ENCODE measurements around the gene LCMT1.
"Not testable (repeated sequence)": the region's sequence is repeated elsewhere in the genome, so short reads cannot be mapped to it uniquely, and the experiment has no call there.

Gene LCMT1

DNA sequence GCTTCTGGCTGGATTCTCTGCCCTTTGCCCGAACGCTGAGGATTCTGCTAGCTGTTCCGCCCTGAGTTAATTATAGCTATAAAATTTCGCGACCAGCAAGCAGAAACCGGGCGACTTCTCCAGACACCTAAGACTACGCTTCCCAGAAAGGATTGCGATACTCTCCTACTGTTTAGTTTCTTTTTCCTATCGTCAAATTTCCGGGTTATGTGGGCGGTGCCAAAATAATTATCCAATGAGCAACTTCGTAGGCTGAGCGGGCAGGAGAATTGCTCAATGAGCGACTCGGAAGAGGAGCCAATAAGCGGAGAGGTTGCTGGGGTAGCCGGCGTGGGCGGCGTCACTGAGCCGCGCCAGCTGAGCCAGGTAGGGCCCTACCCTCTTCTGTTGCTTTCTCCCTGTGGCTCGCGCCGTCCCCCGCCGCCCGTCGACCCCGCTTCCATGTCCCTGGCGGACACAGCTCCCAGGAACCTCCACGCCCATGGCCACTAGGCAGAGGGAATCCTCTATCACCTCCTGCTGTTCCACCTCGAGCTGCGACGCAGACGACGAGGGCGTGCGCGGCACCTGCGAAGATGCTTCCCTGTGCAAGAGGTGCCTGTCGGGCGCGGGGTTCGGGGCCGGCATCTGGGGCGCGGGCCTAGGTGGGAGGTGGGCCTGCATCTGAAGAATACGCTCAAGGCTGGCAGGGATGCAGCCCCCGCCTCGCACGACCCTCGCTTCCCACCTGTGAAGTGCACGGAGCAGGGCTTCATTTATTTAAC is at the start of gene LCMT1:
Gene LCMT1 (plus strand): TSS at position 340 of the 764 bp plus-strand sequence. CDS start 142 bp downstream, at position 482.
- peak; percentile 97 for DNase-seq (ENCODE audit: low spot score)

GRCh38 chr16:25063102-25063501 is 48.4 kb upstream of the LCMT1 start:
- no peak for DNase-seq (ENCODE audit: low spot score)

DNA sequence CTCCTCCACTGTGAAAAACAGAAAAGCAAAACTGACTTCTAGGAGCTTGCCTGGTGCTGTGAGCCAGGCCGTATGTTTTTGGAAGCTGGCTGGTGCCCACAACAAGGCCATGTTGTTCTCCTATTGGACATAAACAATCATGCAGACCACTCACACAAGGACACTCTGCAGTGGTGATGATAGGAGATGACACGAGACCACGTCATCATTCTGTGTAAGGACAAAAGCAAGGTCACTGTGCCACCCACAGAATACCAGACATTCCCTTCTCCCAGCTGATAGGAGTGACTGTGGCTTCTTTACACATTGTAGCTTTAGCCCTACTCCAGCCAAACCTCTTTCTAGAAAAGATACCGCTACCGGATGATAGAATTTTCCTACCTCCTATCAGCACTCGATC is 47.7 kb upstream of the LCMT1 start:
- DNase-seq (ENCODE audit: low spot score), result no peak

GRCh38 chr16:25064281-25064680 is 47.3 kb upstream of the LCMT1 start:
- not testable (repeated sequence) for DNase-seq (ENCODE audit: low spot score)

DNA sequence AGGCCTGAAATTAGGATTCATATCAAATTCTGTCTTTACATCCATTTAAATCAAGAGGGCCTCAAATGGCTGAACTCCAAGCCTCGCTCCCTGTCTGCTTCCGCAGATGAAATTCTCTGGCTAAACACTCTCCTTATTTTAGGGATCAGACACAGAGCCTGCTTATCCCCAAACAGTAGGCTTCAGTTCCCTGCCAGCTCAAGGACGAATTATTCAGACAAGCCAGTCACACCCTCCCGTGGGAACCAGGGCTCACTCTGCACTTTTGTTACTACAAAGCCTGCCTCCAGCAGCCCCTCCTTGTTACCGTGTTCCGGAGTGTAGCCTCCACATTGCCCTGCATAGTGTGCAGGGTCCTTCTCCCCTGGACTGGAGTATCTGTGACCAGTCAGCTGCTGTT is 46.6 kb upstream of the LCMT1 start:
- no peak for DNase-seq (ENCODE audit: low spot score)

GRCh38 chr16:25065899-25066298 is 45.6 kb upstream of the LCMT1 start:
- DNase-seq (ENCODE audit: low spot score), result no peak

GRCh38 chr16:25066426-25066746 is 45.2 kb upstream of the LCMT1 start:
- DNase-seq (ENCODE audit: low spot score), result no peak

GRCh38 chr16:25066747-25067631 is 44.6 kb upstream of the LCMT1 start:
- DNase-seq (ENCODE audit: low spot score), result peak; percentile 85

GRCh38 chr16:25073854-25074253 is 37.7 kb upstream of the LCMT1 start:
- no peak for DNase-seq (ENCODE audit: low spot score)

- DNase-seq (ENCODE audit: low spot score), result no peak
These were observed 33.1 kb upstream of the LCMT1 start for GRCh38 chr16:25078386-25078978.

- no peak for DNase-seq (ENCODE audit: low spot score)
These were observed 31.7 kb upstream of the LCMT1 start for GRCh38 chr16:25079637-25080378.

GRCh38 chr16:25080420-25081131 is 31.0 kb upstream of the LCMT1 start:
- DNase-seq (ENCODE audit: low spot score), result no peak

GRCh38 chr16:25081702-25082101 is 29.8 kb upstream of the LCMT1 start:
- DNase-seq (ENCODE audit: low spot score), result no peak

GRCh38 chr16:25083065-25083464 is 28.5 kb upstream of the LCMT1 start:
- no peak for DNase-seq (ENCODE audit: low spot score)

GRCh38 chr16:25083701-25084100 is 27.8 kb upstream of the LCMT1 start:
- DNase-seq (ENCODE audit: low spot score), result no peak

DNA sequence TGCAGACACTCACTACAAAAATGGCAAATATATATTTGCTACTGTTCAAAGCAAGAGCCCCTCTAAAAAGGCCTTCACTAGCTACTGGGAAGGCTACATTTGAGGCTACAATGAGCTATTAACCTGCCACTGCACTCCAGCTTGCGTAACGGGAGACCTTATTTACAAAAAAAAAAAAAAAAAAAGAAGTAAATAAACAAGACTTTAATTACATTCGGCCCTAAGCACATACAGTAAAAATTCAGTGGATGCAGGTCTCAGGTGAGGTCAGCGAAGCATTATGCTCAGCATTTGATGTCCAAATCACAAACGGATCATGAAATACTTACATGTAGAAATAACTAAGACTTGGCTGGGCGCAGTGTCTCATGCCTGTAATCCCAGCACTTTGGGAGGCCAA is 26.7 kb upstream of the LCMT1 start:
- no peak for DNase-seq (ENCODE audit: low spot score)

DNA sequence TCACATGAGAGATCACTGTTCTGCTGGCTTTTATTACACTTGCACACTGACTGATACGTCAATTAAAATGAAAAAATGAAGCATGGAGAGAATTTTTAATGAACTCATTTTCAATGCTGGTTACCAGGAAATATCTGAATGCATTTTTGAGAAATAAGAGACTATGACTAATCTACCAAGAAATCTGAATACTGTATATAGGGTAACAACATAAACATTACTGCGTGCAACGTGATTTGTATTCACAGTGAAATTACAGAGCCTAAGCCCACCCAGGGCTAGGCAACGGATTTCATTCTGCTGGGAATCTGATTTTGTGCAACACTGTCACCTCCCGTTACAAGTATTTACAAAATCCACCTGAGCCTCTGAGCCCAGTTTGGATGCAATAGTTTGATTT is 23.8 kb upstream of the LCMT1 start:
- no peak for DNase-seq (ENCODE audit: low spot score)

- no peak for DNase-seq (ENCODE audit: low spot score)
These were observed 22.2 kb upstream of the LCMT1 start for GRCh38 chr16:25089351-25089750.

- no peak for DNase-seq (ENCODE audit: low spot score)
These were observed 19.1 kb upstream of the LCMT1 start for GRCh38 chr16:25092441-25092840.

DNA sequence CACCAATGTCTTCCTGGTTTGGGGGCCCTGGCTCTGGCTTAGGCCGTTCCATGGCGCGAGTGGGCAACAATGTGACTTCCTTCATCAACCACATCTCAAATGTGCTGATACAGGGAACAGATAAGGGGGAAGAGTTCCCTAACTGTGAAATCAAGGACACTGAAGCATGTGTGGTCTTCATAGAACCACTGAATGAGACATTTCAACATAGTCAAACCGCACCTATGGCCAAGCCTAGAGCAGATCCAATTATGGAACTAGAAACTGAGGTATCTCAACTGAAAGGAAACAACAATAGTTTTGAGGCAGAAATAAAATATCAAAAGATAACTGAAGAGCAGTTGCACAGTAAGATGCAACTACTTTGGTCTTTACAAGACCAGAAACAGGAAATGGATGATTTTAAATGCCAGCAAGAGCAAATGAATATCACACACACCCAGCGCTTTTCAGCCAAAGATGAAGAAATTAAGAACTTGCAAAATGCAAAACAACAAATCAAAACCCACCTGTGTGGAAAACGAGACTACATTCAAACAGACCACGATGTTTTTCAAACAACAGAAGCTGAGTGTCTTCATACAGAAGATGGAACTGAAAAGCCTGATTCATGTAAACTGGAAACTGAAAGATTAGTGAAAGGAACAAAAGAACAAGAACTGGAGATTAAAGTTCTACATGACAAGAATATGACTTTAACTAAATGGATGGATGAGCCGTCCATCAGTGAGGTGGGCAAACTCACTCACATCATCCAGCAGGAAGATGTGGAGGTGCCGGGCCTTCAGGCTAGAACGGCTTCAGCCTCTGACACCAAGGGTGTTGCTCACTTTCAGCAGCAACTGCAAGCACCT is 18.1 kb upstream of the LCMT1 start:
- no peak for DNase-seq (ENCODE audit: low spot score)

DNA sequence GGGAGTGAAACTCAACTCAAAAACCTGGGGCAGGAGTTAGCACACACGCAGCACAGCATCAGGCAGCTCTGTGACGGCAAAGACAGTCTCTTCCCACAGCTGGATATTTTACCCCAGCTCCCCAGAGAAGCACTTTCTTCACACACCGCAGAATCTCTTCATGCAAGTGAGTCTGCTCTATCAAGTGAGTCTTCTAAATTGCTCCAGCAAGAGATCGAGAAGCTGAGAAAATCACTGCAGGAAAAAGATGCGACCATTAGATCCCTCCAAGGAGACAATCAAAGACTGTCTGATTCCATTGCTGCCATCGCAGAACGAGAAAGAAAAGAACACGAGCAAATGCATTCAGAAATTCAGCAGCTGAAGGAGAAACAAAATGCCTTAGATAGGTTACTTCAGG is 16.9 kb upstream of the LCMT1 start:
- no peak for DNase-seq (ENCODE audit: low spot score)

Measured in CD4-positive, alpha-beta T cell treated with Interleukin-2 at 100 ng/mL for 4 hours (primary cell).